Femur (tissue), 1 donor: ENCODE measurements around the gene CLCN7.

ENCODE experiments used
- DNase-seq: peaks from one replicate; pipeline ENCODE4 v3.0.0-alpha.2; 2017

CLCN7 gene

DNA sequence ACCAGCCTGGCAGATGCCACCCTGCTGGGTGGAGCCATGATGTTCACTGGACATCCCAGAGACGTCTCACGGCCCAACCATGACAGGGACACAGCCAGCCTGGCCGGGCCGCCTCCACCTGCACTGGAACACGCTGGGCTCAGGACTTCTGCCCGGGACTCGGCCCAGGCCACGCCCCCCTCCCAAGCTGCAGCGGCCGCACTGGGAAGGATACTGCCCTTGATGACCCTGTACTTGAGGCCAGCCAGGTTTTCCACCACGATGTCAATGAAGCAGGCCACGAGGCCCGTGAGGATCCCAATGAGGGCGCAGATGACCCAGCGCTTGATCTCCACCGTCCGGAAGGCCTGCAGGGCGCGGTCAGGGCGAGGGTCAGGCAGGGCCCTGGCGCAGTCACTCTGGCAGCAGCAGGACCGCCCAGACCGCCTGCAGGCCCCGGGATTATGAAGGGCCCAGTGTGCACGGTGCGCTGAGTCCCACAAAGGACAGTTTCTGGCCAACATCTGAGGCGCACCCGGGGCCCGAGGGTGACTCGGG lies 14.2 kb downstream of the CLCN7 start:
- no peak for DNase-seq

GRCh38 chr16:1459967-1460366 lies 14.9 kb downstream of the CLCN7 start:
- DNase-seq: no peak

DNA sequence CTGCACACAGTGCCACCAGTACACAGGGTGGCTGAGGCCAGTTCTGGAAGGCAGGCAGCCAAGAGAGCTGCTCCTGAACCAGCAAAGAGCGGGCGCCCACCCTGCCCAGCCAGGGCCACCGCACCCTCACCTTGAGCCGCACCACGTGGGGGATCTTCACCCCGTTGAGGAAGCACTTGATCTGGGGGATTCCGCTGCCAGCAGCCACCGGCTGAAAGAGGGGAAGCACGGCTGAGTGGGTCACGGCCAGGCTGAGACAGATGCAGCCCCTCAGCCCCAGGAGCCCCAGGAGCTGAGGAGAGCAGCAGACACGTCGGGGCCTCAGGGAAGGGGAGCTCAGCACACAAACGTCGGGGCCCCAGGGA lies 15.9 kb downstream of the CLCN7 start:
- no peak for DNase-seq

- no peak for DNase-seq
Measured at GRCh38 chr16:1458336-1458976, 16.4 kb downstream of the CLCN7 start.

DNA sequence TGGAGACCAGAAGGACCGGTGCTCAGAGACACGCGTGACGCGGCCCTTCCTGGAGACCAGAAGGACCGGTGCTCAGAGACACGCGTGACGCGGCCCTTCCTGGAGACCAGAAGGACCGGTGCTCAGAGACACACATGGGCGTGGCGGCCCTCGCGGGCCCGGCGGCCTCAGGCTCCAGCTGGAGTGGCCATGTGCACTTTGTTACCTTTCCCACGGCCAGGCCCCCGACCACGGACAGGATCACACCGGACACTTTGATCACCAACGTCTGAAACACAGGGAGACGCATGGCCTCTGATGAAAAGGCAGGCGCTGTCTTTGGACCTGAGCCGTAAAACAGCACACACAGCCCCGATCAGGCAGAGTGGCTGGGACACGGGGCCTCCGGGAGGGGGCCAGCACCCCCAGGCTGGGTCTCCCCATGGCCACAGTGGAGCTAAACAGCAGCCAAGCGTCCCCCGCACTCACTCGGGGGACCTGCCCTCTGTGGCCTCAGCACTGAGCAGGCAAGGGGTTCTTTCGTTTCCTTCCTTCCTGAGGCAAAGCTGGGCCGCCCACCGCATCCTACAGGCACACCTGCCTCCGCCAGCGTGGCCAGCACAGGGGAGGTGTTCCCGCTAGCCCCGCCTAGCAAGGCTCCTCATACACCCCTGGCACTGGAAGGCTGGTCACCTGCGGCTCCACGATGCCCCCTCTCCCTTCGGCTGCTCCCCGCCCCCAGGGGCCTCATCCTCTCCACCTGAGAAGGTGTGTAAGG lies 17.2 kb downstream of the CLCN7 start:
- no peak for DNase-seq

DNA sequence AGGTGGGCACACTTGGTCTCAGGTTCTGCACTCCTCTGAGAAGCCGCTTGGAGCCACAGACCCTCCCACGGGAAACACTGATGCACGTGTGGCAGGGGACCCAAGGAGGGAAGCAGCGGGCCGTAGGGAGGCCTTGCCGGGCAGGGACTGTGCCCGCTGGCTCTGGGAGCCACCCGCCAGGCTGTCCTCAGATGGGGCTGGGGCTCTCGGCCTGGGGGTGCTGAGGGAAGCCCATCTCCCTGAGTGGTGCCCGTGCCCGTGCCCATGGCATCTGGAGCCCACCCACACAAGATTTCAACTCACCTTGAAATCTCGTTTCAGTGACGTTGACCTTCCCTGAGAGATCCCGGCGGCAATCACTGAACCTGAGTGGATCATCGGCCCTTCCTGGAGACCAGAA lies 17.9 kb downstream of the CLCN7 start:
- no peak for DNase-seq

- DNase-seq: no peak
Measured at GRCh38 chr16:1455190-1456171, 19.3 kb downstream of the CLCN7 start.

GRCh38 chr16:1454561-1454960 lies 20.3 kb downstream of the CLCN7 start:
- no peak for DNase-seq

- no peak for DNase-seq
Measured at GRCh38 chr16:1453316-1453715, 21.5 kb downstream of the CLCN7 start.

- no peak for DNase-seq
Measured at GRCh38 chr16:1452530-1452929, 22.3 kb downstream of the CLCN7 start.

DNA sequence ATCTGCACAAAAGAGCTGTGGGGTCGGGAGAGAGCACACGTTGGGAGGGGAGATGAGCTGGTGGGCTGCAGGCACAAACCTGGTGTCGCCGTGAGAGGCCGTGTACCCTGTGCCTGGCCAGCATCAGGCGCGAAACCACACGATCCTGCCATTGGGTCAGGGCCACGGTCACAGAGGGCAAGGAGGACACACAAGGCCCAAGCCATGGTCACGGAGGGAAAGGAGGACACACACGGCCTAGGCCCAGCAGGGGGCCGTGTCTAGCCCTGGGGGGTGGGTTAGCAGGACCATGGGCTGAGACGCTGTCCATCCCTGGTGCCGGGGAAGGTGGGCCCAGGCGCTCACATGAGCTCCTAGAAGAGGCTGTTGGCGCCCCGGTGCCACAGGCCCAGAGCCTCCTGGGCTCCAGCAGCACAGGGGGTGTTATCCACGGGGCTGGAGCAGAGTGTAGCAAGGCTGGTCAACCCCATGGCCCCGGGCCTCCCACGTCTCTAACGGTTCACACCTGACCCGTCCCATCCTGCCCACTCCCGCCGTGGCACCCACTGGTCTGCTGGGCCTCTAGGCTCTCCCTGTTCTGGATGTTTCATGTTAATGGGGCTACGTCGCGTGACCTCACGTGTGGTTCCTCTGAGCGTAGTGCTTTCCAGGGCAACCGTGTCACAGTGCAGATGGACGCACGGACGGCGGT lies 23.0 kb downstream of the CLCN7 start:
- no peak for DNase-seq

DNA sequence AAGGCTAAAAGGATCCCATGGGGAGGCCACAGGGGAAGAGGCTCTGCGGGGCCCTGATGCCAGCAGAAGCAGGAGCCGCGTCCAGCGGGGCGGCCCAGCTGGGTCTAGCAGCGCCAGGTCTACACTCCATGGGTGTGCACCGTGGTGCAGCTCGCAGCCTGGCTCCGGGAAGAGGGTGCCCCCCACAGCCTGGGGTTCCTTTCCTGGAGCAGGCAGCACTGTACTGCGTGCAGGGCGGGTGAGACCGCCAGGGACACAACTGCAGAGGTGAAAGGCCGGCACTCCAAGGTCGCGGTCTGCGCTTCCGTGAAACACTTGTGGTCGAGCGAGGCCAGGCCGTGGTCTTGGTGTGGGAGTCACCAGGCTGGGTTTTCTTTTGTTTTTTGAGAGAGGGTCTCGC lies 24.0 kb downstream of the CLCN7 start:
- no peak for DNase-seq

GRCh38 chr16:1450218-1450617 lies 24.6 kb downstream of the CLCN7 start:
- DNase-seq: no peak

GRCh38 chr16:1449201-1449788 lies 25.5 kb downstream of the CLCN7 start:
- DNase-seq: no peak

GRCh38 chr16:1448536-1449116 lies 26.2 kb downstream of the CLCN7 start:
- DNase-seq: no peak

DNA sequence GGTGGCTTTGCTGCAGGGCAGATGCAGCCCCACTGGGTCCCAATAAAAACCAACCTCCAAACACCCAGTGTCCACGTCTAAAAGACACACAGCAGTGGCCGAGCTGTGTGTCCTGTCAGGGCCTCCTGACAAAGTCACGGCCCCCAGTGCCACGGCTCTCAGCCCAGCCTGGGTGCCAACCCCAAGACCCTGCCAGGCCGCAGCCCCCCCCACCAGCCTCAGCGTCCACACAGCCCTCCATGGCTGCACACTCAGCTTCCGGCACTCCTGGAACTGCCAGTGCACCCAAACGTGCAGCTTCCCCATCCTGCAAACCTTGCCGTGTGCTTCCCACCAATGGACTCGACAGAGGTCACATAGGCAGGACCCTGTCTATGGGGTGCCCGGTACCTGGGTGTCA lies 26.9 kb downstream of the CLCN7 start:
- DNase-seq: no peak

- DNase-seq: no peak
Measured at GRCh38 chr16:1446296-1447080, 28.3 kb downstream of the CLCN7 start.

DNA sequence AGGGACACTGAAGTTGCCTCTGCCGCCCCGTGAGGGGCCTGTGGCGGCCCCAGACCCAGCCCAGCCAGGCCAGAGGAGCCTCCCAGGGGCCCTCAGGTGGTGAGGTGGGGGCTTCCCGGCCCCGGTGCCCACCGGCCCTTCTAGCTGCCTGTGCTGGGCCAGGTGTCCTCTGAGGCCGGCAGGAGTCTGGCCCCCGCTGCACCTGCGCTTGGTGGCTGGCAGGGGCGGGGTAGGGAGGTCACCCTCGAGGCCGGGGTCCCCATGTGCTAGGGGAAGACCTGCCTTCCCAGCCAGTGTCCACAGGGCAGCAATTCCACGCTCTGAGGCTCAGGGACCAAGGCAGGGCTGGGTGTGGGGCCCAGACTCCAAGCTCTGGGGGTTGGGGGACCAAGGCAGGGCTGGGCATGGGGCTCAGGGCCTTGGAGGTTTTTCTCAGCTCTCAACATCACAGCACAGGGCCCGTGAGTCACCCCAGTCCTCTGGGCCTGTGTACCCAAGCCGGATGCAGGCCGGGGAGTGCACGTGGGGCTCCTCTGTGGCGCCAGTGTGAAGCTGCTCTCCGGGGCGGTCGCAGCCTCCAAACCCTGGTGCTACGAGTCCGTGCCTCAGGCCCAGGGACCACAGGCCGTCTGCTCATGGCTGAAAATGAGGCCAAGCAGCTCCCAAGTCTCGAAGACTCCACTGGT lies 29.2 kb downstream of the CLCN7 start:
- no peak for DNase-seq

DNA sequence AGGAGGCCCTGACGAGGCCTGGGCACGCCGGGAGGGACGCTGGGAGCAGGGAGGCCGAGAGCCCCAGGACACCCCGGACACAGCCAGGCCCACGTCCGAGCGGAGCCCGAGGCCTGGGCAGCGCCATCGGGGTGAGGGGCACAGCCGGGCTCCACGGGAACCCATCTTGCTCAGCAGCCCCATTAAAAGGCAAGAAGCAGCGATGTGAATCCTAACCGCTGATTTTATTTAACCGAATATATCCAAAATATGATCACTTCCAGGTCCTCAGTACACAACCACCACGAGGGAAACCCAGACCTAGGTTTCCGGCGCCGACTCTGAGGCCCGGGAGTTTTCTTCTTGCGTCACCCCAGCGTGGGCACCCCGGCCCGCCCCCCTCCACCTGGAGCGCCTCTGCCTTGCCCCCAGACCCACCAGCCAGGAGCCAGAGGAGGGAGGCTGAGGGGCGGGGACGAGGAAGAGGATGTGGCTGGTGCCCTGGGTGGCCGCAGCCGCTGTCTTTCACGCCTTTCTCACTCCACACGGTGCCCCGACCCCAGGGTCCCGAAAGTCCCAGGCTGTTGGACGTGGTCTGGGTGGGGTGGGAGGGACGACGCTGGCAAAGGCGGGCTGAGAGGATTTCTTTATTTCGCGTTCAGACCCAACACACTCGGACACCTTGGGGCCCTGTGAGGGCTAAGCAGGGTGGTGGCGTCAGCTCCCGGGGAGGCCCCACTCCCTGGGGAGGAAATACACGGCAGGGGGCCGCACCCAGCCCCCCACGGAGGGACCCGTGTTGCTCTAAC lies 29.9 kb downstream of the CLCN7 start:
- no peak for DNase-seq
